HepG2 (cell line): ENCODE data around the gene SLC20A1. TPM values are rescaled to one million over a fixed set of nuclear protein-coding genes. Genes with fewer than 3 reads are reported as not detected.

ENCODE experiments used
- EHMT2 ChIP-seq: fragments of 200-600 bp; sonication (generic); IDR thresholded peaks from 2 replicates; pipeline ENCODE4 v1.7.0; 2017; ENCODE audit warnings: antibody characterized with exemption, low read depth, low read length, borderline replicate concordance
- NAIF1 ChIP-seq: sonication (generic); formaldehyde crosslinking; IDR thresholded peaks from 2 replicates; pipeline ENCODE4 v1.5.0; 2020; ENCODE audit warnings: mild to moderate bottlenecking, missing genetic modification reagents, borderline replicate concordance
- RFX5 ChIP-seq: IDR thresholded peaks from 2 replicates; pipeline ENCODE4 v1.6.1; 2011; ENCODE audit warnings: low read depth, low read length, improper control_type of control experiment
- polyA plus RNA-seq, 8 experiments: library from polyadenylated mRNA; depleted of rRNA in 3 of 8; stranded (reverse) in 7 of 8; unstranded in 1 of 8; fragments of >200 nt; fragmentation: Illumina TruSeq in 4 of 8; extraction: Trizol in 4 of 8; gene quantifications; 2 replicates each; pipeline versions ENCODE4 v1.2.1 to v1.2.3, GENCODE V29; 2011 to 2016; ENCODE audit warnings: low read depth in 4 of 8, missing spikeins in 1 of 8, mixed read lengths in 1 of 8; ENCODE audit not compliant: insufficient read depth in 1 of 8
- total RNA-seq, 5 experiments: library from RNA; depleted of rRNA; stranded (reverse); fragments of >200 nt; fragmentation: Illumina TruSeq; extraction: Trizol; gene quantifications; 2 replicates each; pipeline ENCODE4 v1.2.3, GENCODE V29; 2016; ENCODE audit warnings: low read depth in 1 of 5
- TF ChIP-seq, protein P1 (sequence below): sonication (generic); formaldehyde crosslinking; IDR thresholded peaks from one replicate; pipeline ENCODE4 v1.5.1; 2020; ENCODE audit warnings: mild to moderate bottlenecking, missing genetic modification reagents; ENCODE audit errors: not compliant biosample characterization
- TF ChIP-seq, protein P2 (sequence below): sonication (generic); formaldehyde crosslinking; IDR thresholded peaks from 2 replicates; pipeline ENCODE4 v1.8.0; 2022; ENCODE audit warnings: low read depth, missing genetic modification reagents

SLC20A1 gene
- total and polyA plus RNA-seq, 2 of the 13 experiments (the other 11 are each of a cell fraction or from before 2014, with no cell fraction given): 54.0 to 85.9 TPM

DNA sequence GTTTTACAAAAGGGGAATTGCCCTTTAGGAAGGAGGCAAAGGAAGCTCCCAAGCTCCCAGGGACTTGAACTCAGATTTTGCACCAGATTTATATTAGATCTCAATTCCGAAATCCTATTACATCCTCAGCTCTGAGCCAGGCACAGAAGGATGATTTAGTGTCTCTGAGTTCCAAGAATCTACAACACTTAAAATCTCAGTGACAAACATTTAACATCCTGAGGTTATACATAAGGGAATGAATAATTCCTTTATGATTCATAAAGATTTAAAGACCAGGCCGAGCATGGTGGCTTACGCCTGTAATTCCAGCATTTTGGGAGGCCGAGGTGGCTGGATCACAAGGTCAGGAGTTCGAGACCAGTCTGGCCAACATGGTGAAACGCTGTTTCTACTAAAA is 16.5 kb upstream of the SLC20A1 start (continued):
- TF ChIP-seq, protein P1, sequence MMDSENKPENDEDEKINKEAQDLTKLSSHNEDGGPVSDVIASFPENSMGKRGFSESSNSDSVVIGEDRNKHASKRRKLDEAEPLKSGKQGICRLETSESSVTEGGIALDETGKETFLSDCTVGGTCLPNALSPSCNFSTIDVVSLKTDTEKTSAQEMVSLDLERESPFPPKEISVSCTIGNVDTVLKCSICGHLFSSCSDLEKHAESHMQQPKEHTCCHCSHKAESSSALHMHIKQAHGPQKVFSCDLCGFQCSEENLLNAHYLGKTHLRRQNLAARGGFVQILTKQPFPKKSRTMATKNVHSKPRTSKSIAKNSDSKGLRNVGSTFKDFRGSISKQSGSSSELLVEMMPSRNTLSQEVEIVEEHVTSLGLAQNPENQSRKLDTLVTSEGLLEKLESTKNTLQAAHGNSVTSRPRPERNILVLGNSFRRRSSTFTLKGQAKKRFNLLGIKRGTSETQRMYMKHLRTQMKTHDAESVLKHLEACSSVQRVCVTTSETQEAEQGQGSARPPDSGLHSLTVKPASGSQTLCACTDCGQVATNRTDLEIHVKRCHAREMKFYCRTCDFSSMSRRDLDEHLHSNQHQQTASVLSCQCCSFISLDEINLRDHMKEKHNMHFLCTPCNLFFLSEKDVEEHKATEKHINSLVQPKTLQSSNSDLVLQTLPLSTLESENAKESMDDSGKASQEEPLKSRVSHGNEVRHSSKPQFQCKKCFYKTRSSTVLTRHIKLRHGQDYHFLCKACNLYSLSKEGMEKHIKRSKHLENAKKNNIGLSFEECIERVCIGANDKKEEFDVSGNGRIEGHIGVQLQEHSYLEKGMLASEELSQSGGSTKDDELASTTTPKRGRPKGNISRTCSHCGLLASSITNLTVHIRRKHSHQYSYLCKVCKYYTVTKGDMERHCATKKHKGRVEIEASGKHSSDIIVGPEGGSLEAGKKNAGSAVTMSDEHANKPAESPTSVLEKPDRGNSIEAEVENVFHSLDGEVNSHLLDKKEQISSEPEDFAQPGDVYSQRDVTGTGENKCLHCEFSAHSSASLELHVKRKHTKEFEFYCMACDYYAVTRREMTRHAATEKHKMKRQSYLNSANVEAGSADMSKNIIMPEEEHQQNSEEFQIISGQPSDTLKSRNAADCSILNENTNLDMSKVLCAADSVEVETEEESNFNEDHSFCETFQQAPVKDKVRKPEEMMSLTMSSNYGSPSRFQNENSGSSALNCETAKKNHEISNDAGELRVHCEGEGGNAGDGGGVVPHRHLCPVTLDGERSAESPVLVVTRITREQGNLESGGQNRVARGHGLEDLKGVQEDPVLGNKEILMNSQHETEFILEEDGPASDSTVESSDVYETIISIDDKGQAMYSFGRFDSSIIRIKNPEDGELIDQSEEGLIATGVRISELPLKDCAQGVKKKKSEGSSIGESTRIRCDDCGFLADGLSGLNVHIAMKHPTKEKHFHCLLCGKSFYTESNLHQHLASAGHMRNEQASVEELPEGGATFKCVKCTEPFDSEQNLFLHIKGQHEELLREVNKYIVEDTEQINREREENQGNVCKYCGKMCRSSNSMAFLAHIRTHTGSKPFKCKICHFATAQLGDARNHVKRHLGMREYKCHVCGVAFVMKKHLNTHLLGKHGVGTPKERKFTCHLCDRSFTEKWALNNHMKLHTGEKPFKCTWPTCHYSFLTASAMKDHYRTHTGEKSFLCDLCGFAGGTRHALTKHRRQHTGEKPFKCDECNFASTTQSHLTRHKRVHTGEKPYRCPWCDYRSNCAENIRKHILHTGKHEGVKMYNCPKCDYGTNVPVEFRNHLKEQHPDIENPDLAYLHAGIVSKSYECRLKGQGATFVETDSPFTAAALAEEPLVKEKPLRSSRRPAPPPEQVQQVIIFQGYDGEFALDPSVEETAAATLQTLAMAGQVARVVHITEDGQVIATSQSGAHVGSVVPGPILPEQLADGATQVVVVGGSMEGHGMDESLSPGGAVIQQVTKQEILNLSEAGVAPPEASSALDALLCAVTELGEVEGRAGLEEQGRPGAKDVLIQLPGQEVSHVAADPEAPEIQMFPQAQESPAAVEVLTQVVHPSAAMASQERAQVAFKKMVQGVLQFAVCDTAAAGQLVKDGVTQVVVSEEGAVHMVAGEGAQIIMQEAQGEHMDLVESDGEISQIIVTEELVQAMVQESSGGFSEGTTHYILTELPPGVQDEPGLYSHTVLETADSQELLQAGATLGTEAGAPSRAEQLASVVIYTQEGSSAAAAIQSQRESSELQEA: no peak
- TF ChIP-seq RFX5 (no peak), EHMT2 (no peak), NAIF1 (CRISPR knock-in tag) (no peak)
- TF ChIP-seq, protein P2, sequence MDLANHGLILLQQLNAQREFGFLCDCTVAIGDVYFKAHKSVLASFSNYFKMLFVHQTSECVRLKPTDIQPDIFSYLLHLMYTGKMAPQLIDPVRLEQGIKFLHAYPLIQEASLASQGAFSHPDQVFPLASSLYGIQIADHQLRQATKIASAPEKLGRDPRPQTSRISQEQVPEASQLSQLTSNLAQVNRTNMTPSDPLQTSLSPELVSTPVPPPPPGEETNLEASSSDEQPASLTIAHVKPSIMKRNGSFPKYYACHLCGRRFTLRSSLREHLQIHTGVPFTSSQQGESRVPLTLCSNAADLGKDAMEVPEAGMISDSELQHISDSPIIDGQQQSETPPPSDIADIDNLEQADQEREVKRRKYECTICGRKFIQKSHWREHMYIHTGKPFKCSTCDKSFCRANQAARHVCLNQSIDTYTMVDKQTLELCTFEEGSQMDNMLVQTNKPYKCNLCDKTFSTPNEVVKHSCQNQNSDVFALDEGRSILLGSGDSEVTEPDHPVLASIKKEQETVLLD: no peak
